Mesenchymal stem cell (in vitro differentiated cells and primary cell): ENCODE results near the gene PSMD4.
"Not testable (repeated sequence)": the region's sequence is repeated elsewhere in the genome, so short reads cannot be mapped to it uniquely, and the experiment has no call there.

ENCODE experiments used
- DNase-seq: peaks from one replicate; pipeline ENCODE4 v3.0.0-alpha.2; 2013
- H2AFZ ChIP-seq: one replicate; pipeline ENCODE4 v1.6.1; 2013; ENCODE audit warnings: low read depth, mild to moderate bottlenecking, control low read depth, inconsistent platforms, low read length, moderate library complexity
- H2AK5ac ChIP-seq: 2 replicates; pipeline ENCODE4 v1.6.1; 2013; ENCODE audit warnings: low read length, moderate library complexity, mild to moderate bottlenecking, inconsistent platforms; ENCODE audit not compliant: severe bottlenecking
- H2BK120ac ChIP-seq: one replicate; pipeline ENCODE4 v1.6.1; 2013; ENCODE audit warnings: low read depth, mild to moderate bottlenecking, inconsistent platforms, low read length, moderate library complexity
- H2BK12ac ChIP-seq, 2 experiments: one replicate each; pipeline ENCODE4 v1.6.1; 2013; ENCODE audit warnings: inconsistent platforms in 2 of 2, low read length in 2 of 2, mild to moderate bottlenecking in 2 of 2, moderate library complexity in 2 of 2, control low read depth in 1 of 2
- H2BK15ac ChIP-seq: one replicate; pipeline ENCODE4 v1.6.1; 2013; ENCODE audit warnings: mild to moderate bottlenecking, low read depth, inconsistent platforms; ENCODE audit not compliant: poor library complexity, severe bottlenecking
- H2BK5ac ChIP-seq: 2 replicates; pipeline ENCODE4 v1.6.1; 2013; ENCODE audit warnings: low read depth, mild to moderate bottlenecking, low read length, control low read depth, inconsistent platforms; ENCODE audit not compliant: poor library complexity, severe bottlenecking
- H3K14ac ChIP-seq, 2 experiments: one replicate each; pipeline ENCODE4 v1.6.1; 2013; ENCODE audit warnings: inconsistent platforms in 2 of 2, low read length in 2 of 2, control low read depth in 1 of 2, mild to moderate bottlenecking in 1 of 2, moderate library complexity in 1 of 2
- H3K18ac ChIP-seq, 2 experiments: one replicate each; pipeline ENCODE4 v1.6.1; 2013; ENCODE audit warnings: inconsistent platforms in 2 of 2, low read length in 2 of 2, control low read depth in 1 of 2, low read depth in 1 of 2, mild to moderate bottlenecking in 1 of 2
- H3K23ac ChIP-seq, 2 experiments: one replicate each; pipeline ENCODE4 v1.6.1; 2013; ENCODE audit warnings: inconsistent platforms in 2 of 2, low read length in 2 of 2, mild to moderate bottlenecking in 2 of 2, moderate library complexity in 2 of 2, control low read depth in 1 of 2
- H3K27ac ChIP-seq: 2 replicates; pipeline ENCODE4 v1.5.1; 2013; ENCODE audit warnings: mild to moderate bottlenecking, moderate library complexity, low read length, control low read depth, inconsistent platforms; ENCODE audit not compliant: poor library complexity, severe bottlenecking
- H3K27me3 ChIP-seq, 2 experiments: 2 replicates each; pipeline versions ENCODE4 v1.6.1 to v1.7.0; 2013; ENCODE audit warnings: low read length in 2 of 2, mild to moderate bottlenecking in 2 of 2, moderate library complexity in 2 of 2, control low read depth in 1 of 2, inconsistent platforms in 1 of 2; ENCODE audit not compliant: control insufficient read depth in 1 of 2, insufficient read depth in 1 of 2
- H3K36me3 ChIP-seq, 2 experiments: 2 replicates each; pipeline versions ENCODE4 v1.6.1 to v1.7.0; 2013; ENCODE audit warnings: low read length in 2 of 2, control low read depth in 1 of 2, inconsistent platforms in 1 of 2, low read depth in 1 of 2, mild to moderate bottlenecking in 1 of 2; ENCODE audit not compliant: insufficient read depth in 2 of 2, control insufficient read depth in 1 of 2
- H3K4ac ChIP-seq, 2 experiments: one replicate each; pipeline ENCODE4 v1.6.1; 2013; ENCODE audit warnings: inconsistent platforms in 2 of 2, low read length in 2 of 2, mild to moderate bottlenecking in 2 of 2, moderate library complexity in 2 of 2, control low read depth in 1 of 2, low read depth in 1 of 2
- H3K4me1 ChIP-seq: 2 replicates; pipeline ENCODE4 v1.6.1; 2013; ENCODE audit warnings: low read depth, low read length, control low read depth; ENCODE audit not compliant: control insufficient read depth, insufficient read depth
- H3K4me2 ChIP-seq: 2 replicates; pipeline ENCODE4 v1.6.1; 2013; ENCODE audit warnings: low read length, mild to moderate bottlenecking, inconsistent platforms; ENCODE audit not compliant: poor library complexity, severe bottlenecking
- H3K4me3 ChIP-seq, 2 experiments: 2 replicates each; pipeline versions ENCODE4 v1.5.1 to v1.7.0; 2013; ENCODE audit warnings: low read length in 2 of 2, mild to moderate bottlenecking in 2 of 2, control low read depth in 1 of 2, low read depth in 1 of 2; ENCODE audit not compliant: insufficient read depth in 1 of 2
- H3K79me1 ChIP-seq: replicated peaks from 2 replicates; pipeline ENCODE4 v1.6.1; 2013; ENCODE audit warnings: mild to moderate bottlenecking, control low read depth, low read length, inconsistent platforms; ENCODE audit not compliant: poor library complexity, severe bottlenecking
- H3K9ac ChIP-seq: 2 replicates; pipeline ENCODE4 v1.7.0; 2013; ENCODE audit warnings: mild to moderate bottlenecking, low read length, moderate library complexity
- H3K9me3 ChIP-seq: 2 replicates; pipeline ENCODE4 v1.7.0; 2013; ENCODE audit warnings: mild to moderate bottlenecking, low read length; ENCODE audit not compliant: control insufficient read depth
- H4K8ac ChIP-seq: one replicate; pipeline ENCODE4 v1.6.1; 2013; ENCODE audit warnings: inconsistent platforms, mild to moderate bottlenecking, low read length, moderate library complexity
- H4K91ac ChIP-seq: one replicate; pipeline ENCODE4 v1.6.1; 2013; ENCODE audit warnings: mild to moderate bottlenecking, low read length, inconsistent platforms
- WGBS: methylation state at CpG from one replicate; pipeline ENCODE4 v1.1.7; 2013; ENCODE audit warnings: mixed read lengths; 5-methylcytosine and 5-hydroxymethylcytosine counted together

Gene PSMD4

DNA sequence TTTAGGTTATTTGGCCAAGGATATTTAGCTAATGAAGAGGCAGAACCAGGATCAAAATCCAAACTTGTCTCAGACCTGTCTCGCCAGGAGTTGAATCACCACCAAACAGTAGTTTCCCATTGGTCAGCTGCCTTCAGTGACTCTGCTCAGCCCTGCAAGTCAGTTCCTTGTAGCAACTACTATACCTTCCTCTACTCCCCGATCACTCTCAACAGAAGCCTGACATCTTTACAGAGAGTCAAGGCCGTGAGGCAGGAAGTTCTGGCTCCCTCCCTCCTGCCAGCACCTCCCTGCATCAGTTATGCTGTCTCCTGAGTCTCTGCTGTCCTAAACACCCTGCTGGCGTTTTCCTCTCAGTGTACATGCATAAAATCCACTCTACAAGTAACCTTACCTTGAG, 13.2 kb downstream of the PSMD4 start:
- 83% methylated on average over 3 of the region's 4 CpGs for WGBS
- Histone ChIP-seq H3K4me3 (no peak overlapping the region), H2BK5ac (no peak overlapping the region), H4K91ac (no peak overlapping the region), H2BK12ac (no peak overlapping the region), H4K8ac (no peak overlapping the region), H3K4ac (no peak overlapping the region), H3K36me3 (peaks cover 61% of the 10 kb centered on the region in 2 experiments), H3K14ac (no peak overlapping the region), H3K9ac (peak overlapping the region; percentile 19), H3K4me2 (no peak overlapping the region), H3K4me1 (no peaks in the 10 kb centered on the region), H2BK15ac (no peak overlapping the region), H3K79me1 (peaks cover 15% of the 10 kb centered on the region), H3K27me3 (no peaks in the 10 kb centered on the region), H2BK120ac (no peak overlapping the region), H2AK5ac (no peak overlapping the region), H2AFZ (no peak overlapping the region), H3K27ac (no peak overlapping the region), H3K9me3 (no peaks in the 10 kb centered on the region), H3K23ac (no peak overlapping the region), H3K18ac (no peak overlapping the region)
- DNase-seq = no peak

DNA sequence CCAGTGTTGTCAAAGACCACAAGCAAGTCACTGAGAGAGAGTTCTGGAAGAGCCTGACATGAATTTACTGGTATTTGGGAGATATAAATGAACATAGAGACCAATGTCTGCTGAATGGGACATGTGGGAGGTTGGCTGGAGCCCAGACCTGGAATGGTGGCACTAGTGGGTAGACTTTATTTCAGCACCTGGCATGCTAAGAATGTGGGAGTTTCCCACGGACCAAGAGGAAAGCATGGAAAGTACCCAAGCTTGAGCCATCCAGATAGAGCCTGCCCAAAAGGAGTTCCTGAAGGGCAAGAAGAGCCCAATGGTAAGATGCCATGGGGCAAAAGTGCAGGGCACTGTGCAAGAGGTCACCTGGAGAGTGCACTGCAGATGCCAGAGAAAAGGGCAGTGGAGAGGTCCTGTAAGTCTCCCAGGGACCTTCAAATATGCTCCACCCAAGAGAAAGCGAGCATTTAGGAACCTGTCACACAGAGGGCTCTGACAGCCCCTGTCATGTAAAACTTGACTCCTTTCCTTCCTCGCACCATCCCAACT, 19.5 kb downstream of the PSMD4 start:
- Histone ChIP-seq H3K27me3 (no peaks in the 10 kb centered on the region), H2AK5ac (no peak overlapping the region), H2BK15ac (no peak overlapping the region), H3K36me3 (peaks cover 16 to 17% of the 10 kb centered on the region in 2 experiments), H3K4ac (no peak overlapping the region), H4K8ac (no peak overlapping the region), H3K9me3 (no peaks in the 10 kb centered on the region), H3K4me1 (peaks cover 4% of the 10 kb centered on the region), H2BK5ac (no peak overlapping the region), H3K4me2 (no peak overlapping the region), H2AFZ (no peak overlapping the region), H2BK120ac (no peak overlapping the region), H3K9ac (no peak overlapping the region), H3K4me3 (no peak overlapping the region), H3K79me1 (no peaks in the 10 kb centered on the region), H3K23ac (no peak overlapping the region), H3K14ac (peak overlapping the region in 1 of 2 experiments; percentile 11), H3K27ac (no peak overlapping the region), H3K18ac (no peak overlapping the region), H4K91ac (no peak overlapping the region), H2BK12ac (no peak overlapping the region)
- no peak for DNase-seq
- 93% methylated on average over 2 of the region's 3 CpGs for WGBS

DNA sequence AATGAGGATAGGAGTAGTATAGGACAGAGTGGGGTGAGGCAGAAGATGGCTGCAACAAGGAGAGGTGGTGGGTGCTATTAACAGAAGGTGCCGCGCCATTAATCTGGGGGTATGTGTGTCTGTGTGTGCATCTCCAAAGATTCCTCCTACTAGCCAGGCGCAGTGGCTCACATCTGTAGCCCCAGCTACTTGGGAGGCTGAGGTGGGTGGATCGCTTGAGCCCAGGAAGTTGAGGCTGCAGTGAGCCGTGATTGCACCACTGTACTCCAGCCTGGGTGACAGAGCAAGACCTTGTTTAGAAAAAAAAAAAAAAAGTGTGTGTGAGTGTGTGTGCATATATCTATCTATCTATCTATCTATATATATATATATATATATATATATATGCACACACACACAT, 20.8 kb downstream of the PSMD4 start:
- not testable (repeated sequence) for H2BK5ac ChIP-seq, H3K4me3 ChIP-seq, H4K8ac ChIP-seq, H3K4me1 ChIP-seq, H3K23ac ChIP-seq, H3K14ac ChIP-seq, H2BK15ac ChIP-seq, H3K27ac ChIP-seq, H3K79me1 ChIP-seq, H3K9me3 ChIP-seq, H2AFZ ChIP-seq, H2BK120ac ChIP-seq, H3K9ac ChIP-seq, DNase-seq, H3K4ac ChIP-seq, H2BK12ac ChIP-seq, H3K18ac ChIP-seq, H3K27me3 ChIP-seq, H3K4me2 ChIP-seq, H2AK5ac ChIP-seq, H4K91ac ChIP-seq
- peaks cover 12 to 14% of the 10 kb centered on the region in 2 experiments for H3K36me3 ChIP-seq
- 97% methylated on average over 4 of the region's 5 CpGs for WGBS

DNA sequence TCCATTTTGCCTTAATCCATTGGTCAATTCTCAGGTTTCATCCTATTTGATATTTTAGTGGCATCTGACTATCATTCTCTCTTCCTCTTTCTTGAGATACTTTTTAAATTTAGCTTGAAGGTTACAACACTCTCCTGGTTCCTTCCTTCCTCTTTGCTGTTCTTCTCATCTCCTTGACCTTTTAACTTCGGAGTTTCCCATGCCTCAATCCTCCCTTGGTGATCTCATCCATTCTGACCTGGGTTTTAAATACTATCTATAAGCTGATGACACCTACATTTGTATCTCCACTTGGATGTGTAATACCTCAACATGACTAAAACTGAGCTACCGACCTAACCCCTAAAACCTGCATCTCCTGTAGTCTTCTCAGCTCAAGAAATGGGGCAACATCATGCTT, 22.7 kb downstream of the PSMD4 start:
- Histone ChIP-seq H2BK5ac (no peak overlapping the region), H2AK5ac (no peak overlapping the region), H2BK120ac (no peak overlapping the region), H2BK15ac (no peak overlapping the region), H3K9ac (no peak overlapping the region), H2AFZ (no peak overlapping the region), H3K27ac (no peak overlapping the region), H4K91ac (no peak overlapping the region), H3K4me3 (no peak overlapping the region), H3K4me1 (peaks cover 7% of the 10 kb centered on the region), H4K8ac (no peak overlapping the region), H3K27me3 (no peaks in the 10 kb centered on the region), H2BK12ac (no peak overlapping the region), H3K4me2 (no peak overlapping the region), H3K14ac (no peak overlapping the region), H3K18ac (no peak overlapping the region), H3K79me1 (no peaks in the 10 kb centered on the region), H3K36me3 (peaks cover 5 to 11% of the 10 kb centered on the region in 2 experiments), H3K9me3 (no peaks in the 10 kb centered on the region), H3K23ac (no peak overlapping the region), H3K4ac (no peak overlapping the region)
- DNase-seq = peak; percentile 26
- 76% methylated on average over 2 of the region's 2 CpGs for WGBS
